Activated naive CD8-positive, alpha-beta T cell treated with anti-CD3 and anti-CD28 coated beads, Interleukin-2, amount 10 ng/mL, durations not matched to agents 7 days and 5 days (primary cell): ENCODE data around the gene MARCHF3. TPM values are rescaled to one million over a fixed set of nuclear protein-coding genes. Genes with fewer than 3 reads are reported as not detected.
"Not testable (repeated sequence)": the region's sequence is repeated elsewhere in the genome, so short reads cannot be mapped to it uniquely, and the experiment has no call there.

Experiments used
- ATAC-seq: fragments of 150-1000 bp; cut with Tn5 transposase; one replicate; pipeline ENCODE4 v1.10.0; 2021; ENCODE audit warnings: low read depth, moderate library complexity
- POLR2A ChIA-PET: fragments of 350-600 bp; sonication (Branson Sonifier 250); formaldehyde crosslinking; loops from one replicate; lab custom pipeline; 2021; ENCODE audit warnings: antibody characterized with exemption; lab: Charles Lee
- DNase-seq: peaks from one replicate; pipeline ENCODE4 v3.0.0; 2021
- H3K27ac Mint-ChIP-seq: one replicate; pipeline ENCODE4 v1.8.0; 2022; ENCODE audit warnings: mild to moderate bottlenecking, mixed read lengths
- H3K27me3 Mint-ChIP-seq: one replicate; pipeline ENCODE4 v1.8.0; 2022; ENCODE audit warnings: mild to moderate bottlenecking, moderate library complexity, mixed read lengths
- H3K36me3 Mint-ChIP-seq: one replicate; pipeline ENCODE4 v1.8.0; 2021; ENCODE audit warnings: mild to moderate bottlenecking, mixed read lengths
- H3K4me1 Mint-ChIP-seq: one replicate; pipeline ENCODE4 v1.8.0; 2021; ENCODE audit warnings: mixed read lengths
- H3K4me3 Mint-ChIP-seq: one replicate; pipeline ENCODE4 v1.8.0; 2022; ENCODE audit warnings: mild to moderate bottlenecking, moderate library complexity, mixed read lengths
- H3K9me3 Mint-ChIP-seq: one replicate; pipeline ENCODE4 v1.8.0; 2021; ENCODE audit warnings: mixed read lengths
- total RNA-seq, 2 experiments: library from RNA; stranded (reverse); gene quantifications; one replicate each; pipeline ENCODE4 v1.2.3, GENCODE V29; 2021

Gene MARCHF3
- total RNA-seq, 2 experiments from 2014 or later, result 2.4 to 2.7 TPM

DNA sequence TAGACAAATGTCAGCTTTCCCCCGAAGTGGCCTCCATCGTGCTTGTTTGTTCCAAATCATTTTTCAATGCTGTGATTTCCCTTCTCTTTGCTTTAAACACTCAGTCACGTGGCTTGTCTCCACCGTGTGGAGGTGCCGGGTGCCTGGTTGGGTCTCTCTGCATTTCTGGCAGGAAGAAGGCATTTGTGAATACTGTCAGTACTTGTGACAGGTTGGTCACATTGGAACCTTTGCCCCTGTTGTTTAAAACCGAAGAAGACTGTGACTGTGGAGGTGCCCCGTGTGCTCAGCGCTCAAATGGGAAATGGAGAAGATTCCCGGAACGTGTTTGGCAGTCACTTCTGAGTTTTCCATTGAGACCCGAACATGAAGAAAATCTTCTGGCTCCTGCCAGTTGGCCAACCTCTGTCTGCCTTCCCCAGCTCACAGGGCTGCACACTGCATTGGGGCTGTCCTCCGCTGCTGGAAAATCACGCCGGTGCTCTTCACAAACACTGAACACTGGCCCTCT, 178.8 kb downstream of the MARCHF3 start:
- DNase-seq (no peak), ATAC-seq (no peak)
- Mint-ChIP-seq H3K27me3 (no peaks in the 10 kb centered on the region), H3K27ac (peak overlapping the region; percentile 99), H3K9me3 (peaks cover 3% of the 10 kb centered on the region), H3K4me1 (peaks cover 47% of the 10 kb centered on the region), H3K4me3 (peak overlapping the region; percentile 1), H3K36me3 (peaks cover 31% of the 10 kb centered on the region)
- POLR2A ChIA-PET, result interaction anchor here (4.0 kb wide), 1 partner anchor 74 kb away, joined by 55 read pairs; the partner anchor contains the start of gene LMNB1

DNA sequence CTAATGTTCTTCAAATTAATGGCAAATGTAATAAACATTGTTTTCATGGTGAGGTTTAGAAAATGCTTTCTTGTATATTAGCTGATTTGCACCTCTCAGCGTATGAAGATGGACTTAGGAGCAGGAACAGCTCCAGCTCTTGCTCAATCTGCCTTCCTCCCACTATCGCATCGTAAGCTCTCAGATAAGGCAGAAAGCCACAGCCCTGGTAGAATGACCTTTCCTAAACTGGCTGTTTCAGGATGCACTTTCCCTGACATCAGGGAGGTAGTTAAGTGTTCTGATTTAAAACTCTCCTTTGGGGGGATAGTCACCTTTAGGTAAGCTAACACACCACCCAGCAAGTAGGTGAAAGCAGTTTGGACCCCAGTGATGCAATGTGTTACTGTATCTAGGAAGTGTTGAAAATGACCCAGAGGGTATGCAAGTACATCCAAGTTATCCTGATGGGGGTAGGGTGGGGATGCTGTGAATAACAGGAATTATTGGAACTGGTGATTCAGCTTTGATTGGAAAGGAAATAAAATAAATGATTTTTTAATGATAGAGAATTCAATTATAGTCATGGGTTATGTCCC, 181.2 kb downstream of the MARCHF3 start:
- Mint-ChIP-seq H3K4me3 (no peak overlapping the region), H3K27ac (no peak overlapping the region), H3K36me3 (peaks cover 20% of the 10 kb centered on the region), H3K4me1 (peaks cover 54% of the 10 kb centered on the region), H3K9me3 (no peaks in the 10 kb centered on the region), H3K27me3 (no peaks in the 10 kb centered on the region)
- ATAC-seq (no peak), DNase-seq (no peak)
- POLR2A ChIA-PET, result interaction anchor here (0.9 kb wide), 1 partner anchor 72 kb away, joined by 3 read pairs; the partner anchor contains the start of gene LMNB1

DNA sequence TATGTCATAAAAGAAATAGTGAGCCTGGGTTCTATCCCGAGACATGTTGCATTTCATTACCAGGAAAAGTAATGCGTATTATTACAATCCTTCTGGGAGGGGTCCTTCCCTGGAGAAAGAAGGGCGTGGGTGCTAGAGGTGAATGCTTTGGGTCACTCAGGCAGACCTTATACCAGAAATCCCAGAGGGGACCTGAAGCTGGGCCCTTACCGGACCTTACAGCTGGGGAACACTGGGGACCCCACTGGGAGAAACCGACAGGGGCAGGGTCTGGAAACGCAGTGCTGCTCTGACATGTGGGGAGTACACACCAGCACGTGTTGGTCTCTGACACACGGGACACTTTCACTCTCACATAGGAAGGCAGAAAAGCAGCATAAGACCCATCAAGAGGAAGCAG, 182.1 kb downstream of the MARCHF3 start:
- H3K9me3 Mint-ChIP-seq, result no peaks in the 10 kb centered on the region
- DNase-seq (no peak), ATAC-seq (no peak)
- POLR2A ChIA-PET, result interaction anchor here (0.9 kb wide), 1 partner anchor 71 kb away, joined by 3 read pairs; the partner anchor contains the start of gene LMNB1
- peaks cover 49% of the 10 kb centered on the region for H3K4me1 Mint-ChIP-seq
- no peaks in the 10 kb centered on the region for H3K27me3 Mint-ChIP-seq
- H3K4me3 Mint-ChIP-seq, result no peak overlapping the region
- H3K27ac Mint-ChIP-seq, result no peak overlapping the region
- peaks cover 14% of the 10 kb centered on the region for H3K36me3 Mint-ChIP-seq

DNA sequence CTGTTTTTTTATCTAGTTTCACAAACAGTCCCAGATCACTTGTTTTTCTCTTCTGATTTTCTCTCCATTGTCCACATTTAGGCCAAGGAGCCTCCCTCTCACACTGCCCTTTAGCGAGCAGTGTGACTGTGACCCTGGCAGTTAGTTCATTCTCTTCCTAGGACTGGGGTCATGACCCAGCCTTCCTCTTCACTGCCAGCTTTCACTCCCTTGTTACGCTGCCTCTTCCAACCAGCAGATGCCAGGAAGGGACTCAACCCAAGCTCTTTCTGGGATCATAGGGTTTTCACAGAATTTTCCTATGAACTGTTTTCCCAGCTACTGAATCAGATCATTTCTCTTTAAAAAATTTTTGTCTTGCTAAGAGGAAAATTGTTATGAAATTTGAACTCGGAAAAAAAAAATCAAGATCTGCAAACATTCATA, 182.5 kb downstream of the MARCHF3 start:
- ATAC-seq, result no peak
- Mint-ChIP-seq H3K27ac (peak overlapping the region; percentile 57), H3K27me3 (no peaks in the 10 kb centered on the region), H3K4me3 (no peak overlapping the region), H3K9me3 (no peaks in the 10 kb centered on the region), H3K36me3 (peaks cover 14% of the 10 kb centered on the region), H3K4me1 (peaks cover 46% of the 10 kb centered on the region)
- DNase-seq, result no peak
- POLR2A ChIA-PET, result no interaction called here

DNA sequence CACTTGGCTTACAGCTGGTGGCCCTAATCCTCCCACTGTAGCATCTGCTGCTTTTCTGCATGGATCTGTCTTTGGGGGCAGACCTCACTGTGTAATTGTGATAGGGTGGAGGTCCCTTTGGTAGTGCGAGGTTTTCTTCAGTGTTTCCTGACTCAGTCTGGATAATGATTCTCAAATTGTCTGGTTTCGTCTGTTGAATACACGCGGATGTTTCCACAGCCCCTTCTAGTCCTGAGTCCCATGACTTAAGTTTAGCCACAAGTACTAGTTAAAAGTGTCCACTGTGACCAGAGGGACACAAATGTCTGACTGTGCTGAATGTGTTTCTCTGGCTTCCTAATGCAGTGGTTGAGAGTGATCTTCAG, 182.9 kb downstream of the MARCHF3 start:
- H3K4me1 Mint-ChIP-seq, result peaks cover 42% of the 10 kb centered on the region
- H3K4me3 Mint-ChIP-seq, result no peak overlapping the region
- no peaks in the 10 kb centered on the region for H3K9me3 Mint-ChIP-seq
- peaks cover 14% of the 10 kb centered on the region for H3K36me3 Mint-ChIP-seq
- DNase-seq (no peak), ATAC-seq (no peak)
- peak overlapping the region; percentile 57 for H3K27ac Mint-ChIP-seq
- POLR2A ChIA-PET, result no interaction called here
- no peaks in the 10 kb centered on the region for H3K27me3 Mint-ChIP-seq

DNA sequence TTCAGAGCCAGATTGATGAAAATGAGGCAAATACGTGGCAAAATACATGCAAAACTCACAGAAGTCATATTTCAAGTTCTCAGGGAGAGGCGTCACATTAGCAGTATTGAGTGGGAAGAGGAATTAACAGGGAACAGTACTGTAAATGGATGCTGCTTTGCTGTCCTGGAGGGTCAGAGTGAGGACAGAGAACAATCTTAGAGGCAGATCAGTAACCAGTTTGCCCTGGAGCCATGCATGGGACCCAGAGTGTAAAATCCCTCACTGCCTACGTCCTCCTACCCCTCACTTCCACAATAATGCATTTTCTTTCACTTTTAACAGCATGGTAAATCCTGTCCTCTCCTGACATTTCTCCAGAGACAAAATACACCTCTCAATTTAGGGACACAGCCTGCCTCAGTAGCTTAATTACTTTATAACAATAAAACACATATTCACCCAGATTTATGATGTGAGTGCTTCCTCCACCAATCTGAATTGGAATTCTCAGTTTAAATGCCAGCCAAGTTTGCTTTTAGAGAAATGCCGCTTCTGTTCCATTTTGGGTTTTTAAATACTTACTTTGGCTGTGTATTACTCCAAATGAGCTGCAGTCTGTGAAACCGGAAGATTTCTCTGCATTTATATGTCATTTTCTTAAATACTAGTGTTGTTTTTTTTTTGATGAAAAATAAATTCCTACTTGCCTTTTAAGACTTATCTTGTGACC, 183.5 kb downstream of the MARCHF3 start:
- H3K36me3 Mint-ChIP-seq, result peaks cover 18% of the 10 kb centered on the region
- H3K27ac Mint-ChIP-seq, result no peak overlapping the region
- H3K4me3 Mint-ChIP-seq, result no peak overlapping the region

DNA sequence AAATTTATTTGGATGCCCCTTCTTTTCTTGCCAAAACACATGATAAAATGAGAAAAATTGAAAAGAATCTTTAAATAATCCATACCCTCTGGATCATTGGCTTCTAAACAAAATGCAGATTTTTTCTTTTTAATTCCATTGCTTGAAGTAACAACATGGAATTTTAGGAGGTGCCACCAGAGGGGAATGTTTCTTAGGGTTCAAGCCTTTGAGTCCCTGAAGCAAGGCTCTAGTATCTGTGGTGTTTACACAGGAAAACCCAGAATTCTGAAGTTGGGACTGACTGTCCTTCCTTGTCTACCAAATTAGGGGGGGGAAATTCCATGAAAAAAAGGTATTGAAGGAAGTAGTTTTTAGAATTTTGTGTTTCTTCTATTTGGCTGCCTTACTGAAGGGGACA, 184.0 kb downstream of the MARCHF3 start:
- Mint-ChIP-seq H3K36me3 (peaks cover 17% of the 10 kb centered on the region), H3K4me1 (peaks cover 31% of the 10 kb centered on the region), H3K27ac (no peak overlapping the region), H3K9me3 (no peaks in the 10 kb centered on the region), H3K27me3 (no peaks in the 10 kb centered on the region), H3K4me3 (no peak overlapping the region)
- DNase-seq (no peak), ATAC-seq (no peak)
- POLR2A ChIA-PET, result interaction anchor here (0.6 to 1.0 kb wide), 2 partner anchors 8 to 14 kb away, joined by 3 to 4 read pairs; no protein-coding TSS in a partner anchor

More for the DNA sequence above, 183.5 kb downstream of the MARCHF3 start:
- no peaks in the 10 kb centered on the region for H3K27me3 Mint-ChIP-seq
- ATAC-seq, result no peak
- peaks cover 36% of the 10 kb centered on the region for H3K4me1 Mint-ChIP-seq
- H3K9me3 Mint-ChIP-seq, result no peaks in the 10 kb centered on the region
- POLR2A ChIA-PET, result no interaction called here
- no peak for DNase-seq

DNA sequence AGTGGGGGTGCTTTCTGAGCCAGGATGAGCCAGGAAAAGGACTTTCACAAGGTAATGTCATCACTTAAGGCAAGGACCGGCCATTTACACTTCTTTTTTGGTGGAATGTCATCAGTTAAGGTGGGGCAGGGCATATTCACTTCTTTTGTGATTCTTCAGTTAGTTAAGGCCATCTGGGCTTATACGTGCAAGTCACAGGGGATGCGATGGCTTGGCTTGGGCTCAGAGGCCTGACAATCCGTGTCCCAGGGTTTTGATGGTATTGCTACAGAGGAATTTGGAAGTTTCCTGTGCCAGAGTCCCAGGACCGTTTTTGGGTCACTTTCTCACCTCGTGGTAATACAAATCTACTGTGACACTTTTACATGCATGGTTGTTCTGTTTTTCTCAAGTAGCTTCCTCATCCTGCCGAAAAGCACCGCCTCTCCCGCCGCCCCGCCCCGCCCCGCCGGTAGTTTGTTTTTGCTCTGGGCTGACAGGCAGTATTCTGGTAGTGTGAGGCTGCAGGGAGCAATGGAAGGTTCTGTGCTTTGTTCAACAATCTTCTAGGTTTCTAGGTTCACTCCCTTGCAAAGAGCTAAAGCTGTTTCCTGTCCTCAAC, 184.8 kb downstream of the MARCHF3 start:
- peak overlapping the region; percentile 71 for H3K27ac Mint-ChIP-seq
- POLR2A ChIA-PET, result interaction anchor here (0.6 to 1.0 kb wide), 2 partner anchors 8 to 15 kb away, joined by 3 to 4 read pairs; no protein-coding TSS in a partner anchor
- H3K27me3 Mint-ChIP-seq, DNase-seq, H3K4me3 Mint-ChIP-seq, H3K9me3 Mint-ChIP-seq: not testable (repeated sequence)
- H3K4me1 Mint-ChIP-seq, result peaks cover 27% of the 10 kb centered on the region
- peak; percentile 95 for ATAC-seq
- peaks cover 12% of the 10 kb centered on the region for H3K36me3 Mint-ChIP-seq

DNA sequence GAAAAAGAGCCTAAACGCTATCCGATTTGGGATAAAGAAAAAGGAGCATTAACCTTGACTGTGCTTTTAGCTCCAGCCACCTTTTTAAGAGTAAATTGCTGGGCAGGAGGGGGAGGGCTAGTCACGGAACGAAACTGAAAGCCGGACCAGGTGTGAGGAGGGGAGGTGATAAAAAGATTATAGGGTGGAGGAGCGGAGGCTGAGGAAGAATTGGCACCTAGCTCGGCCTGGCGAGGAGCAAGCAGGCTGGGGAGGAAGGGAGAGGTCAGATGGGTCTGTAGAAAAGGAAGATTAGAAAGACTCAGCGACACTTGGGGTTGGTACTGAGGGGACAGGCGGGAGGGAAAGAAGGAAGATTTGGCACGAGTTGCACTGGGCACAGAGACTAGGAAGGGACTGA, 187.0 kb downstream of the MARCHF3 start:
- H3K9me3 Mint-ChIP-seq, H3K4me3 Mint-ChIP-seq, ATAC-seq, H3K27me3 Mint-ChIP-seq, POLR2A ChIA-PET, DNase-seq: not testable (repeated sequence)
- H3K36me3 Mint-ChIP-seq, result peaks cover 16% of the 10 kb centered on the region
- peak overlapping the region; percentile 0 for H3K27ac Mint-ChIP-seq
- H3K4me1 Mint-ChIP-seq, result peaks cover 27% of the 10 kb centered on the region

DNA sequence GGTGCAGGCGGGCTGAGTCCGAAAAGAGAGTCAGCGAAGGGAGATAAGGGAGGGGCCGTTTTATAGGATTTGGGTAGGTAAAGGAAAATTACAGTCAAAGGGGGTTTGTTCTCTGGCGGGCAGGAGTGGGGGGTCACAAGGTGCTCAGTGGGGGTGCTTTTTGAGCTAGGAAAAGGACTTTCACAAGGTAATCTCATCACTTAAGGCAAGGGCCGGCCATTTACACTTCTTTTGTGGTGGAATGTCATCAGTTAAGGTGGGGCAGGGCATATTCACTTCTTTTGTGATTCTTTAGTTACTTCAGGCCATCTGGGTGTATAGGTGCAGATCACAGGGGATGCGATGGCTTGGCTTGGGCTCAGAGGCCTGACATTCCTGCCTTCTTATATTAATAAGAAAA, 191.0 kb downstream of the MARCHF3 start:
- Mint-ChIP-seq H3K36me3 (peaks cover 38% of the 10 kb centered on the region), H3K4me1 (peaks cover 11% of the 10 kb centered on the region)
- POLR2A ChIA-PET, ATAC-seq, H3K27me3 Mint-ChIP-seq, H3K9me3 Mint-ChIP-seq, DNase-seq, H3K27ac Mint-ChIP-seq, H3K4me3 Mint-ChIP-seq: not testable (repeated sequence)

DNA sequence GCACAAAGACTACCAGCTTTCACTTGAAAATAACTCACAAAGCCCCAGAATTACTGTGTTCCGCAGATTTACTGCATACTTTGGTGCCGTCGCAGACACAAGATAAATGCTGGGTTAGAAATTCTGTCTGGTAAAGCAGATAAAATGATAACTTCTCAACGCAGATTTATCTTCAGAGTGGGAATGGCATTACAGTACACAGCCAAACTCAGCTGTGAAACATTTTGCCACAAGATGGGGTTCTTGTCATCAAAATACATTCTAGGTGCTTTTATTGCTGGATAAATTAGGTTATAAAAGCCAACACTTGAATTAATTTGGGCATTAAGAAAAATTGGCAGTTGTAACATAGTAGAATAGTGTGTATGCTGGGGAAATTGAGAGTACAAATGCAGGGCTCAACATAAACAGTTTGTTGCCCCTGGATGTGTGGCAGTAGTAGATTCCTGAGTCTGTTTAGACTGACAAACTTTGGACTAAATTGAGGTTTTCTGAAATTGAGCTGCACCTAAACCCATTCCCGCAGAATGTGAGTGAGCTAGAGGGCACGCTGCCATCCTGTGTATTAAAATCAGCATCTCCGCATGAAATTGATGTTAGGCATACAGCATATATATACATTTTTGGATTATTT, 192.3 kb downstream of the MARCHF3 start:
- H3K9me3 Mint-ChIP-seq, result no peaks in the 10 kb centered on the region
- no peak overlapping the region for H3K4me3 Mint-ChIP-seq
- H3K27ac Mint-ChIP-seq, result no peak overlapping the region
- peaks cover 45% of the 10 kb centered on the region for H3K36me3 Mint-ChIP-seq
- POLR2A ChIA-PET, result no interaction called here
- peaks cover 3% of the 10 kb centered on the region for H3K4me1 Mint-ChIP-seq
- no peaks in the 10 kb centered on the region for H3K27me3 Mint-ChIP-seq
- DNase-seq, result no peak
- ATAC-seq, result no peak

DNA sequence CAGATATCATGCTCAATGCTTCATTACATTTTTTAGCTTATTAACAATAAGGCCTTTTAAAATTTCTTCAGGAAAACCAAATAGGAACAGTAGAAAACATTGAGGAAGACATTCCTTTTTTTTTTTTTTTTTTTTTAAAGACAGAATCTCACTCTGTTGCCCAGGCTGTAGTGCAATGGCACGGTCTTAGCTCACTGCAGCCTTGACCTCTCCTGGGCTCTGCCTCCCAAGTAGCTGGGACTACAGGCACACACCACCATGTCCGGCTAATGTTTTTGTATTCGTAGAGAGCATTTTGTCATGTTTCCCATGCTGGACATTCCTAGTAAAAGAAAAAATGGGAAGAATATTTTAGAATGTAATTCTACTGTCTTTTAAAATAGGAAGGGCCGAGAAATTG, 193.1 kb downstream of the MARCHF3 start:
- POLR2A ChIA-PET, result interaction anchor here (0.8 to 0.9 kb wide), 2 partner anchors 59 to 60 kb away, joined by 3 read pairs; partner anchors contain the start of gene LMNB1
- peaks cover 3% of the 10 kb centered on the region for H3K4me1 Mint-ChIP-seq
- H3K36me3 Mint-ChIP-seq, result peaks cover 45% of the 10 kb centered on the region
- H3K4me3 Mint-ChIP-seq, result no peak overlapping the region
- H3K9me3 Mint-ChIP-seq, result no peaks in the 10 kb centered on the region
- DNase-seq (no peak), ATAC-seq (no peak)
- H3K27me3 Mint-ChIP-seq, result no peaks in the 10 kb centered on the region
- H3K27ac Mint-ChIP-seq, result no peak overlapping the region

DNA sequence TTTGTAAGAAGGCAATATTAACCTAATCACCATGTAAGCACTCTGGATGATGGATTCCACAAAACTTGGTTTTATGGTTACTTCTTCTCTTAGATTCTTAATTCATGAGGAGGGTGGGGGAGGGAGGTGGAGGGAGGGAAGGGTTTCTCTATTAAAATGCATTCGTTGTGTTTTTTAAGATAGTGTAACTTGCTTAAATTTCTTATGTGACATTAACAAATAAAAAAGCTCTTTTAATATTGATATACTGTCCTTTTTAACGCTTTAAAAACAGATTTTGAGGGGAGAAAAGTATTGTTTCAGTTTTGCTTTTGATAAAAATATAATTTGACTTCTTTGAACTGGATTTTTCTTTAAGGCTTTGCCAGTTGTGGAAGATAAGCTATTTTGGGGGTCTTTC, 193.6 kb downstream of the MARCHF3 start:
- H3K4me1 Mint-ChIP-seq, result peaks cover 3% of the 10 kb centered on the region
- ATAC-seq (no peak), DNase-seq (no peak)
- H3K9me3 Mint-ChIP-seq, result no peaks in the 10 kb centered on the region
- no peaks in the 10 kb centered on the region for H3K27me3 Mint-ChIP-seq
- POLR2A ChIA-PET, result interaction anchor here (0.8 to 0.9 kb wide), 2 partner anchors 58 to 59 kb away, joined by 3 read pairs; partner anchors contain the start of gene LMNB1
- no peak overlapping the region for H3K4me3 Mint-ChIP-seq
- peaks cover 41% of the 10 kb centered on the region for H3K36me3 Mint-ChIP-seq
- H3K27ac Mint-ChIP-seq, result no peak overlapping the region
